GM12878 (cell line): Measurements from ENCODE around the gene ZNF444.

Source experiments
- CBX5 ChIP-seq: sonication (generic); IDR thresholded peaks from 2 replicates; pipeline ENCODE4 v1.6.1; 2016; ENCODE audit warnings: low read depth, moderate library complexity, mild to moderate bottlenecking, inconsistent platforms
- EP300 ChIP-seq, 2 experiments: fragments of 150-350 bp in 1 of 2; IDR thresholded peaks; 2 replicates each; pipeline ENCODE4 v1.6.1; 2011 to 2012; ENCODE audit warnings: low read depth in 2 of 2, low read length in 2 of 2, borderline replicate concordance in 1 of 2, improper control_type of control experiment in 1 of 2, inconsistent platforms in 1 of 2; ENCODE audit not compliant: control insufficient read depth in 1 of 2
- EZH2 ChIP-seq: IDR thresholded peaks from 2 replicates; pipeline ENCODE4 v1.6.1; 2012; ENCODE audit warnings: low read depth, mild to moderate bottlenecking, control low read depth, inconsistent platforms, low read length, borderline replicate concordance; ENCODE audit not compliant: control insufficient read depth
- FOXM1 ChIP-seq: IDR thresholded peaks from 2 replicates; pipeline ENCODE4 v1.6.1; 2012; ENCODE audit warnings: low read depth, mild to moderate bottlenecking, inconsistent platforms, low read length, moderate library complexity
- HDAC6 ChIP-seq: fragments of 200-600 bp; sonication (generic); IDR thresholded peaks from one replicate; pipeline ENCODE4 v1.8.0; 2017; ENCODE audit warnings: antibody characterized with exemption; ENCODE audit not compliant: unreplicated experiment
- IRF4 ChIP-seq: IDR thresholded peaks from 2 replicates; pipeline ENCODE4 v1.6.1; 2011; ENCODE audit warnings: low read depth, low read length
- JUNB ChIP-seq: IDR thresholded peaks from 2 replicates; pipeline ENCODE4 v1.6.1; 2016; ENCODE audit warnings: antibody characterized with exemption, mild to moderate bottlenecking
- NFIC ChIP-seq: IDR thresholded peaks from 2 replicates; pipeline ENCODE4 v1.6.1; 2012; ENCODE audit warnings: low read depth, mild to moderate bottlenecking, inconsistent platforms, low read length, moderate library complexity
- NFYB ChIP-seq: IDR thresholded peaks from 2 replicates; pipeline ENCODE4 v1.6.1; 2011; ENCODE audit warnings: low read depth, mild to moderate bottlenecking, low read length, improper control_type of control experiment, moderate library complexity; ENCODE audit not compliant: insufficient read depth
- NRF1 ChIP-seq: conservative IDR thresholded peaks from 2 replicates; pipeline ENCODE4 v1.6.1; 2011; ENCODE audit warnings: mild to moderate bottlenecking, low read depth, low read length, improper control_type of control experiment
- POLR2A ChIP-seq: IDR thresholded peaks from 2 replicates; pipeline ENCODE4 v1.6.1; 2011; ENCODE audit warnings: low read depth, mild to moderate bottlenecking, low read length
- POLR2AphosphoS5 ChIP-seq: IDR thresholded peaks from 2 replicates; pipeline ENCODE4 v1.6.1; 2011; ENCODE audit warnings: mild to moderate bottlenecking, low read length, inconsistent platforms
- TF ChIP-seq, protein P1 (sequence below), 3 experiments: IDR thresholded peaks in 2 of 3; conservative IDR thresholded peaks in 1 of 3; 2 replicates each; pipeline ENCODE4 v1.5.1; 2011; ENCODE audit warnings: low read depth in 3 of 3, low read length in 3 of 3, mild to moderate bottlenecking in 3 of 3, control low read depth in 2 of 3, moderate library complexity in 2 of 3, inconsistent platforms in 1 of 3, mixed read lengths in 1 of 3; ENCODE audit not compliant: control insufficient read depth in 2 of 3, insufficient read depth in 1 of 3; ENCODE audit errors: extremely low read depth in 1 of 3

DNA sequence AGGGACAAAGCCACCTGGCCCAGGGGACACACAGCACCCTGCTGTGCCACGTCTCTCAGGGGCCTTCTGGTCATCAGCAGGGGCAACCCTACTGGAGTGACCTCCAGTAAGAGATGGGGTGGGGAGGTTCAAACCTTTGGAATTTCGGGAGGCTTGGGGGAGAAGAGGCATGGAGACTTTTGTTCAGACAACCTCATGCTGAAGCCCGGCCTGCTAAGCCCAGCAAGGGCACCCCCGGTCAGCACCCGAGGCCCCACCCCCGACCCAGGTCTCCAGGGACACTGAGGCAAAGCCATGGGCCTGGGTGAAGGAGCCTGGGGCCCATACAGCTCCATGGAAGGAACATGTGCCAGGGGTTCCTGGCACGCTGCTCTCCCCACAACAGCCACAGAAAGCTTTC lies 43.3 kb upstream of the ZNF444 start:
- no peak for TF ChIP-seq NFIC
- no peak for TF ChIP-seq NFYB
- TF ChIP-seq, protein P1, sequence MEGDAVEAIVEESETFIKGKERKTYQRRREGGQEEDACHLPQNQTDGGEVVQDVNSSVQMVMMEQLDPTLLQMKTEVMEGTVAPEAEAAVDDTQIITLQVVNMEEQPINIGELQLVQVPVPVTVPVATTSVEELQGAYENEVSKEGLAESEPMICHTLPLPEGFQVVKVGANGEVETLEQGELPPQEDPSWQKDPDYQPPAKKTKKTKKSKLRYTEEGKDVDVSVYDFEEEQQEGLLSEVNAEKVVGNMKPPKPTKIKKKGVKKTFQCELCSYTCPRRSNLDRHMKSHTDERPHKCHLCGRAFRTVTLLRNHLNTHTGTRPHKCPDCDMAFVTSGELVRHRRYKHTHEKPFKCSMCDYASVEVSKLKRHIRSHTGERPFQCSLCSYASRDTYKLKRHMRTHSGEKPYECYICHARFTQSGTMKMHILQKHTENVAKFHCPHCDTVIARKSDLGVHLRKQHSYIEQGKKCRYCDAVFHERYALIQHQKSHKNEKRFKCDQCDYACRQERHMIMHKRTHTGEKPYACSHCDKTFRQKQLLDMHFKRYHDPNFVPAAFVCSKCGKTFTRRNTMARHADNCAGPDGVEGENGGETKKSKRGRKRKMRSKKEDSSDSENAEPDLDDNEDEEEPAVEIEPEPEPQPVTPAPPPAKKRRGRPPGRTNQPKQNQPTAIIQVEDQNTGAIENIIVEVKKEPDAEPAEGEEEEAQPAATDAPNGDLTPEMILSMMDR (IDR thresholded peaks at IDR 0.05 in 2 of 3, conservative IDR thresholded peaks at IDR 0.05 in 1 of 3; ENCODE audit: control insufficient read depth in 2 of 3, extremely low read depth in 1 of 3, insufficient read depth in 1 of 3, low read depth in 3 of 3, low read length in 3 of 3): no peak
- TF ChIP-seq POLR2A: no peak; the same call in 1 of the 2 replicates
- no peak for TF ChIP-seq POLR2AphosphoS5
- no peak for TF ChIP-seq FOXM1
- TF ChIP-seq HDAC6: no peak
- TF ChIP-seq IRF4: no peak
- TF ChIP-seq CBX5: no peak
- no peak for TF ChIP-seq EZH2
- TF ChIP-seq JUNB: no peak
- no peak for TF ChIP-seq EP300 (IDR thresholded peaks at IDR 0.05; ENCODE audit: borderline replicate concordance in 1 of 2, control insufficient read depth in 1 of 2, low read depth in 2 of 2, low read length in 2 of 2)
- no peak for TF ChIP-seq NRF1
